Testis (tissue), 2 donors: Measurements from ENCODE around the gene DMRTA2.

Experiments used
- POLR2A ChIP-seq: fragments of 450-650 bp; IDR thresholded peaks from one replicate; pipeline ENCODE4 v1.6.1; 2017; ENCODE audit warnings: antibody characterized with exemption, mild to moderate bottlenecking, moderate library complexity
- TF ChIP-seq, protein P1 (sequence below), 3 experiments: fragments of 450-650 bp in 2 of 3; fragments of 200-600 bp in 1 of 3; sonication (generic) in 1 of 3; IDR thresholded peaks; one replicate each; pipeline ENCODE4 v1.5.1; 2016 to 2019; ENCODE audit warnings: antibody characterized with exemption in 3 of 3, mild to moderate bottlenecking in 2 of 3, moderate library complexity in 1 of 3

DNA sequence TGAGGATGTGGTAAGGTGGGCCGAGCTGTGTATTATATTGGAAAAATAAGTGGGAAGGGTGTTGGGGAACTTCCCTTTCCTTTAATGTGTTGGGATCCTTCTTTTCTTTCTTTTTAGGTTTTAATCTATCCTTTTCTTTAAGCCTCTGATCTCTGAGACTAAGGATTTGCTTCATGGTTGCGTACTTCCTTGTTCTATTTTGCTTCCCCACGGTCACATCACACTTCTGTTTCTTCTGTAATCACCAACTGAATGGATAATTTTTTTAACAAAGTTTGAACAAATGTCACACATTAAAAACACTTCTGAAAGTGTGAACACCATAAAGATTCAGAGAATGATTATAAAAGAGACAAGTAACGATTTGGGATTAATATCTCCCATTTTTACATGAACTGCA, 17.4 kb downstream of the DMRTA2 start:
- TF ChIP-seq, protein P1, sequence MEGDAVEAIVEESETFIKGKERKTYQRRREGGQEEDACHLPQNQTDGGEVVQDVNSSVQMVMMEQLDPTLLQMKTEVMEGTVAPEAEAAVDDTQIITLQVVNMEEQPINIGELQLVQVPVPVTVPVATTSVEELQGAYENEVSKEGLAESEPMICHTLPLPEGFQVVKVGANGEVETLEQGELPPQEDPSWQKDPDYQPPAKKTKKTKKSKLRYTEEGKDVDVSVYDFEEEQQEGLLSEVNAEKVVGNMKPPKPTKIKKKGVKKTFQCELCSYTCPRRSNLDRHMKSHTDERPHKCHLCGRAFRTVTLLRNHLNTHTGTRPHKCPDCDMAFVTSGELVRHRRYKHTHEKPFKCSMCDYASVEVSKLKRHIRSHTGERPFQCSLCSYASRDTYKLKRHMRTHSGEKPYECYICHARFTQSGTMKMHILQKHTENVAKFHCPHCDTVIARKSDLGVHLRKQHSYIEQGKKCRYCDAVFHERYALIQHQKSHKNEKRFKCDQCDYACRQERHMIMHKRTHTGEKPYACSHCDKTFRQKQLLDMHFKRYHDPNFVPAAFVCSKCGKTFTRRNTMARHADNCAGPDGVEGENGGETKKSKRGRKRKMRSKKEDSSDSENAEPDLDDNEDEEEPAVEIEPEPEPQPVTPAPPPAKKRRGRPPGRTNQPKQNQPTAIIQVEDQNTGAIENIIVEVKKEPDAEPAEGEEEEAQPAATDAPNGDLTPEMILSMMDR (IDR thresholded peaks at IDR 0.05): no peak
- TF ChIP-seq POLR2A: no peak
